HUES48 (cell line): ENCODE data around the gene COG7.

Source experiments
- H3K27ac ChIP-seq: one replicate; pipeline ENCODE4 v1.7.0; 2013; ENCODE audit warnings: low read depth, low read length, inconsistent platforms
- H3K27me3 ChIP-seq: 2 replicates; pipeline ENCODE4 v1.6.1; 2013; ENCODE audit warnings: mild to moderate bottlenecking, low read length; ENCODE audit not compliant: control insufficient read depth, insufficient read depth
- H3K36me3 ChIP-seq: 2 replicates; pipeline ENCODE4 v1.6.1; 2013; ENCODE audit warnings: low read length; ENCODE audit not compliant: control insufficient read depth, insufficient read depth
- H3K4me1 ChIP-seq: 2 replicates; pipeline ENCODE4 v1.6.1; 2013; ENCODE audit warnings: mild to moderate bottlenecking, low read length; ENCODE audit not compliant: control insufficient read depth, insufficient read depth
- H3K4me3 ChIP-seq: 2 replicates; pipeline ENCODE4 v1.5.1; 2013; ENCODE audit warnings: mild to moderate bottlenecking, low read depth, low read length
- H3K9ac ChIP-seq: 2 replicates; pipeline ENCODE4 v1.6.1; 2013; ENCODE audit warnings: mild to moderate bottlenecking, low read depth, low read length, moderate library complexity
- H3K9me3 ChIP-seq: 2 replicates; pipeline ENCODE4 v1.6.1; 2013; ENCODE audit warnings: low read length; ENCODE audit not compliant: control insufficient read depth, insufficient read depth

Gene COG7

GRCh38 chr16:23452572-23453337 lies at the start of gene COG7:
TSS of gene COG7 (minus strand) at chr16:23453189. CDS start at chr16:23452994, 195 bp downstream.
- H3K4me3 ChIP-seq = peak within 1 kb of the TSS; percentile 94
- H3K9me3 ChIP-seq = no peaks in the 10 kb centered on the region
- no peaks in the 10 kb centered on the region for H3K4me1 ChIP-seq
- H3K27me3 ChIP-seq = no peaks in the 10 kb centered on the region
- peak within 1 kb of the TSS; percentile 94 for H3K27ac ChIP-seq
- H3K9ac ChIP-seq = peak within 1 kb of the TSS; percentile 77
- H3K36me3 ChIP-seq = no peaks in the 10 kb centered on the region

DNA sequence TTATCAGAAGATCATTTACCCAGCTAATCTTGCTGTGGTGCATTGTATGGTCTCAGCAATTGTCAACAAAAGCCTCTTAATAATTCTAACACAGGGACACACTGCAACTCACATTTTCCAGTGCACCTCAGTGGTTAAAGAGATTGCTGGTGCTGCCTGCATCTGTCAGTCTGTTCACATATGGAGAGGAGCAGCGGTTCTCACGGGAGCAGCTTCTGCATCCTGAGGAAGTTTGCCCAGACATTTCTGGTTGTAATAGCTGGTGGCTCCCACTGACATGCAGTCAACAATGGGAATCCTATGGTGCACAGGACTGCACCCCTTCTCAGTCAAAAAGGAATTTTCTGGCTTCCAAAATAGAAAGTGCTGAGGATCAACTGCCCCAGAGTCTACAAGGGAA lies 49.5 kb upstream of the COG7 start:
- Histone ChIP-seq H3K9me3 (no peaks in the 10 kb centered on the region), H3K27ac (no peak overlapping the region), H3K9ac (no peak overlapping the region), H3K36me3 (peaks cover 22% of the 10 kb centered on the region), H3K4me3 (no peak overlapping the region), H3K4me1 (peaks cover 39% of the 10 kb centered on the region), H3K27me3 (no peaks in the 10 kb centered on the region)

DNA sequence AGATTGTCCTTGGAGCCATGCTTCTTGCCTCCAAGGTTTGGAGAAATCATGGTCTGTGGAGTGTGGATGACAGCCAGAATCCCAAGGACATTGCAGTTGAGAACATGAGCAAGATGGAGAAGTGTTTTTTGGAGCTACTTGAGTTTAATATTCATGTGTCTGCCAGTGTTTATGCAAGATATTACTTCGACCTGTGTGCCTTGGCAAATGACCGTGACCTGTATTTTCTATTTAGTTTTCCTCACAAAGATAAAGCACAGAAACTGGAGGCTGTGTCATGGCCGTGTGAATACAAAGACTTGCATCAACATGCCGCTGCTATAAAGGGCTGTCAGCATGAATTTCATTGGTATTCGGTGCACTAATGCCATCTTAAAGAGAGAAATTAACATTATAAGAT lies 48.3 kb upstream of the COG7 start:
- Histone ChIP-seq H3K36me3 (peaks cover 21% of the 10 kb centered on the region), H3K9me3 (no peaks in the 10 kb centered on the region), H3K27ac (no peak overlapping the region), H3K4me1 (peaks cover 35% of the 10 kb centered on the region), H3K4me3 (no peak overlapping the region), H3K27me3 (no peaks in the 10 kb centered on the region), H3K9ac (no peak overlapping the region)

GRCh38 chr16:23500862-23501225 lies 47.9 kb upstream of the COG7 start:
- peaks cover 30% of the 10 kb centered on the region for H3K4me1 ChIP-seq
- H3K9ac ChIP-seq = no peak overlapping the region
- H3K36me3 ChIP-seq = peaks cover 20% of the 10 kb centered on the region
- no peaks in the 10 kb centered on the region for H3K27me3 ChIP-seq
- no peak overlapping the region for H3K27ac ChIP-seq
- H3K9me3 ChIP-seq = no peaks in the 10 kb centered on the region
- no peak overlapping the region for H3K4me3 ChIP-seq

- Histone ChIP-seq H3K27me3 (no peaks in the 10 kb centered on the region), H3K9me3 (no peaks in the 10 kb centered on the region), H3K36me3 (peaks cover 25% of the 10 kb centered on the region), H3K4me1 (peaks cover 28% of the 10 kb centered on the region), H3K9ac (no peak overlapping the region), H3K27ac (no peak overlapping the region), H3K4me3 (no peak overlapping the region)
Measured at GRCh38 chr16:23500212-23500861, 47.3 kb upstream of the COG7 start.

- Histone ChIP-seq H3K9me3 (no peaks in the 10 kb centered on the region), H3K27me3 (no peaks in the 10 kb centered on the region), H3K9ac (no peak overlapping the region), H3K36me3 (peaks cover 30% of the 10 kb centered on the region), H3K27ac (no peak overlapping the region), H3K4me1 (peaks cover 23% of the 10 kb centered on the region), H3K4me3 (no peak overlapping the region)
Measured at GRCh38 chr16:23499801-23500200, 46.8 kb upstream of the COG7 start.

- Histone ChIP-seq H3K9ac (no peak overlapping the region), H3K27ac (no peak overlapping the region), H3K4me3 (no peak overlapping the region), H3K36me3 (peaks cover 38% of the 10 kb centered on the region), H3K27me3 (no peaks in the 10 kb centered on the region), H3K9me3 (no peaks in the 10 kb centered on the region), H3K4me1 (peaks cover 19% of the 10 kb centered on the region)
Measured at GRCh38 chr16:23498863-23499262, 45.9 kb upstream of the COG7 start.

DNA sequence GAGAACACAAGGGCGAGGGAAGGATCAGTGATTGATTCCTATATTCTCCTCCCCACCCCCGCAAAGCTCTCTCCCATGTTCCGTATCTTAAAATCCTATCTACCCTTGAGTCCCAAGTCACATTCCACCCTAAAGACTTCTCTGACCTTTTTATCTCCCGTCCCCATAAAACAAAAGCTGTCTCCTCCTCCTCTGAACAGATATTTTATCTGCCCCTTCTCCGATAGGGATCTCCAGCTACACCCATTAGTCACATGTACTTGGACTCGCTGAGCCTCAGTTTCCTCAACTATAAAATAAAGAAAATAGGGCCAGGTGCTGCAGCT lies 44.5 kb upstream of the COG7 start:
- H3K27ac ChIP-seq = no peak overlapping the region
- no peaks in the 10 kb centered on the region for H3K27me3 ChIP-seq
- peaks cover 49% of the 10 kb centered on the region for H3K36me3 ChIP-seq
- H3K4me3 ChIP-seq = no peak overlapping the region
- H3K9me3 ChIP-seq = no peaks in the 10 kb centered on the region
- H3K4me1 ChIP-seq = peaks cover 14% of the 10 kb centered on the region
- no peak overlapping the region for H3K9ac ChIP-seq

- Histone ChIP-seq H3K9ac (no peak overlapping the region), H3K36me3 (peaks cover 49% of the 10 kb centered on the region), H3K27me3 (no peaks in the 10 kb centered on the region), H3K4me1 (peaks cover 10% of the 10 kb centered on the region; the same call in 1 of the 2 replicates), H3K9me3 (no peaks in the 10 kb centered on the region), H3K4me3 (no peak overlapping the region), H3K27ac (no peak overlapping the region)
Measured at GRCh38 chr16:23496821-23497542, 44.0 kb upstream of the COG7 start.

DNA sequence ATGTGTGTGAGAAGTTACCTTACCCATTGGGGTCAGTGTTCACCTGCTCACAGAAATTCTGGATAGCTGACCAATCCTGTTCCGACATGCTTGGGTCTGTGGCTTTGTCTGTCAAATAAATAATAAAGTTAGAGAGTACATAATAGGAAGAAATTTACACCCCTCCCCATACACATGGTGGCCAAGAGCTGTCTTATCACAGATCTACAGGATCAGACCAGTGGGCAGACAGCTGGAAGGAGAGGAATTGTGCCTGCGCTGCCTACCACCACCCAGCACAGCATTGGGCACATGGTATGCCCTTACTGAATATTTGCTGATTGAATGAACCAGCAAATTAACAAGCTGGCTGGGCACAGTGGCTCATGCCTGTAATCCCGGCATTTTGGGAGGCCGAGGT lies 42.7 kb upstream of the COG7 start:
- no peaks in the 10 kb centered on the region for H3K9me3 ChIP-seq
- H3K27me3 ChIP-seq = no peaks in the 10 kb centered on the region
- peaks cover 51% of the 10 kb centered on the region for H3K36me3 ChIP-seq
- H3K4me3 ChIP-seq = no peak overlapping the region
- H3K4me1 ChIP-seq = peaks cover 5% of the 10 kb centered on the region; the same call in 1 of the 2 replicates
- H3K9ac ChIP-seq = no peak overlapping the region
- no peak overlapping the region for H3K27ac ChIP-seq

- Histone ChIP-seq H3K9ac (no peak overlapping the region), H3K36me3 (peaks cover 66% of the 10 kb centered on the region), H3K27ac (no peak overlapping the region)
Measured at GRCh38 chr16:23494188-23494587, 41.2 kb upstream of the COG7 start.

More at GRCh38 chr16:23494188-23494587, 41.2 kb upstream of the COG7 start:
- Histone ChIP-seq H3K9me3 (no peaks in the 10 kb centered on the region), H3K4me1 (no peaks in the 10 kb centered on the region), H3K4me3 (no peak overlapping the region), H3K27me3 (no peaks in the 10 kb centered on the region)
